Activated naive CD4-positive, alpha-beta T cell treated with anti-CD3 and anti-CD28 coated beads, Interleukin-2, amount 10 ng/mL, durations not matched to agents 7 days and 5 days (primary cell): ENCODE results near the gene PELI3.
A peak's percentile ranks its signal among the peaks of the same experiment; 100 is the strongest.

Experiments
- CTCF ChIA-PET: fragments of 350-600 bp; sonication (Branson Sonifier 250); formaldehyde crosslinking; loops from one replicate; lab custom pipeline; 2021; ENCODE audit warnings: antibody characterized with exemption; lab: Charles Lee
- DNase-seq: peaks from one replicate; pipeline ENCODE4 v3.0.0-alpha.2; 2020
- H3K27ac Mint-ChIP-seq: one replicate; pipeline ENCODE4 v1.8.0; 2021; ENCODE audit warnings: mild to moderate bottlenecking, moderate library complexity, mixed read lengths
- H3K27me3 Mint-ChIP-seq: one replicate; pipeline ENCODE4 v1.8.0; 2021; ENCODE audit warnings: mild to moderate bottlenecking, mixed read lengths
- H3K36me3 Mint-ChIP-seq: one replicate; pipeline ENCODE4 v1.8.0; 2021; ENCODE audit warnings: mixed read lengths
- H3K4me1 Mint-ChIP-seq: one replicate; pipeline ENCODE4 v1.8.0; 2021; ENCODE audit warnings: mixed read lengths
- H3K4me3 Mint-ChIP-seq: one replicate; pipeline ENCODE4 v1.8.0; 2021; ENCODE audit warnings: mild to moderate bottlenecking, moderate library complexity, mixed read lengths
- H3K9me3 Mint-ChIP-seq: one replicate; pipeline ENCODE4 v1.8.0; 2021; ENCODE audit warnings: mixed read lengths

PELI3 gene

GRCh38 chr11:66510990-66511339 is 44.3 kb downstream of the PELI3 start:
- Mint-ChIP-seq H3K4me3 (peak overlapping the region; percentile 89), H3K9me3 (no peaks in the 10 kb centered on the region), H3K27me3 (no peaks in the 10 kb centered on the region), H3K27ac (no peak overlapping the region), H3K4me1 (peaks cover 25% of the 10 kb centered on the region), H3K36me3 (peaks cover 14% of the 10 kb centered on the region)
- DNase-seq: no peak
- CTCF ChIA-PET: interaction anchor here (1.0 to 1.1 kb wide), 2 partner anchors 72 to 168 kb away, joined by 3 to 5 read pairs; partner anchors contain the start of gene MRPL11

- Mint-ChIP-seq H3K4me1 (no peaks in the 10 kb centered on the region), H3K27me3 (no peaks in the 10 kb centered on the region), H3K9me3 (no peaks in the 10 kb centered on the region), H3K4me3 (no peak overlapping the region), H3K27ac (no peak overlapping the region), H3K36me3 (peaks cover 13% of the 10 kb centered on the region)
- no peak for DNase-seq
- CTCF ChIA-PET: no interaction called here
Observed at GRCh38 chr11:66523611-66524010, 56.9 kb downstream of the PELI3 start.

- H3K4me3 Mint-ChIP-seq: no peak overlapping the region
- peaks cover 13% of the 10 kb centered on the region for H3K36me3 Mint-ChIP-seq
- H3K4me1 Mint-ChIP-seq: no peaks in the 10 kb centered on the region
- CTCF ChIA-PET: no interaction called here
- no peaks in the 10 kb centered on the region for H3K27me3 Mint-ChIP-seq
- no peaks in the 10 kb centered on the region for H3K9me3 Mint-ChIP-seq
- no peak for DNase-seq
- no peak overlapping the region for H3K27ac Mint-ChIP-seq
Observed at GRCh38 chr11:66524304-66525040, 57.8 kb downstream of the PELI3 start.
